ENCODE results near the gene PLA2G4B. TPM values are rescaled to one million over a fixed set of nuclear protein-coding genes. Genes with fewer than 3 reads are reported as not detected.

Gene PLA2G4B
- total RNA-seq, 1 donor from 2014 or later: 6.9 TPM

DNA sequence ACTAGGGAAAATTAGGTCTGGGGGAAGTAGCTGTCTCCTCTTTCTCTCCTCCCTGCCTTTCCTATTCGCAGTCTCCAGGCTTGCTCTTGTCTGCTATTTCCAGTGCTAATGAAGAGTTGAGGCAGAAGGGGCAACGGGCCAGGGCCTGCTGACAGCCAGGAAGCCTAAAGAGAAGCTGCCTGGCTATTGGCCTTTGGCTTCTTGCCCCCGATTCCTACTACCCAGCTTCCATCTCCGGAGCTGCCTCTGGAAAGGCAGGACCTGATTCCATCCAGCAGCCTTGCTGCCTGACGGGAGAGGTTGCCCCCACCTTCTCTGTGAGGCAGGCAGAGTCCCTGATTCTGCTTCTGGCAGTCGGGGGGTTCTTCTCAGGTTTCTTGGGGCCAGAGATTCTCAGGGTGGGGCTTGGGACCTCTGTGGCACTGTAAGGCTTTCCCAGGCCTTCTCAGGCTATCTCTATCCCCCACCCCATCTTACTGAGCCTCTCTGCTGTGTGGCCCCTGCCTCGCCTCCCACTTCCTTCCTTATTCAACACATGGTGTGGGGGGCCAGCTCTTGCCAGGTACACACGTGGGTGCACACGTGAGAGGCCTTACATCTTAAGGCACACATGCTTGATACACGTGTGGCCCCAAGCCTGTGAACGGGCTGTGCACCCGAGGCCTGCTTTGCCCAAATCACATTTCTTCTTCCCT is 29.0 kb upstream of the PLA2G4B start:
- Mint-ChIP-seq H3K27ac (ENCODE audit: unreplicated experiment) (no peak overlapping the region), H3K4me3 (ENCODE audit: unreplicated experiment) (no peak overlapping the region), H3K27me3 (ENCODE audit: unreplicated experiment) (no peaks in the 10 kb centered on the region), H3K36me3 (ENCODE audit: unreplicated experiment) (peaks cover 7% of the 10 kb centered on the region), H3K4me1 (ENCODE audit: unreplicated experiment) (peaks cover 20% of the 10 kb centered on the region), H3K9me3 (ENCODE audit: unreplicated experiment) (no peaks in the 10 kb centered on the region)
- DNase-seq (ENCODE audit: extremely low spot score, unreplicated experiment): no peak
- TF ChIP-seq CTCF (IDR thresholded peaks at IDR 0.05): no peak

- H3K36me3 Mint-ChIP-seq (ENCODE audit: unreplicated experiment): peaks cover 13% of the 10 kb centered on the region
- H3K4me1 Mint-ChIP-seq (ENCODE audit: unreplicated experiment): peaks cover 12% of the 10 kb centered on the region
- TF ChIP-seq CTCF (IDR thresholded peaks at IDR 0.05): no peak
- no peak overlapping the region for H3K4me3 Mint-ChIP-seq (ENCODE audit: unreplicated experiment)
- H3K27me3 Mint-ChIP-seq (ENCODE audit: unreplicated experiment): no peaks in the 10 kb centered on the region
- no peak overlapping the region for H3K27ac Mint-ChIP-seq (ENCODE audit: unreplicated experiment)
- no peaks in the 10 kb centered on the region for H3K9me3 Mint-ChIP-seq (ENCODE audit: unreplicated experiment)
- no peak for DNase-seq (ENCODE audit: extremely low spot score, unreplicated experiment)
These were observed 27.8 kb upstream of the PLA2G4B start for GRCh38 chr15:41810651-41811431.

GRCh38 chr15:41811432-41812195 is 27.0 kb upstream of the PLA2G4B start:
- Mint-ChIP-seq H3K4me1 (ENCODE audit: unreplicated experiment) (peaks cover 5% of the 10 kb centered on the region), H3K9me3 (ENCODE audit: unreplicated experiment) (no peaks in the 10 kb centered on the region), H3K36me3 (ENCODE audit: unreplicated experiment) (peaks cover 15% of the 10 kb centered on the region), H3K27ac (ENCODE audit: unreplicated experiment) (no peak overlapping the region), H3K27me3 (ENCODE audit: unreplicated experiment) (no peaks in the 10 kb centered on the region), H3K4me3 (ENCODE audit: unreplicated experiment) (no peak overlapping the region)
- TF ChIP-seq CTCF (IDR thresholded peaks at IDR 0.05): peak; percentile 88
- peak; percentile 92 for DNase-seq (ENCODE audit: extremely low spot score, unreplicated experiment)

DNA sequence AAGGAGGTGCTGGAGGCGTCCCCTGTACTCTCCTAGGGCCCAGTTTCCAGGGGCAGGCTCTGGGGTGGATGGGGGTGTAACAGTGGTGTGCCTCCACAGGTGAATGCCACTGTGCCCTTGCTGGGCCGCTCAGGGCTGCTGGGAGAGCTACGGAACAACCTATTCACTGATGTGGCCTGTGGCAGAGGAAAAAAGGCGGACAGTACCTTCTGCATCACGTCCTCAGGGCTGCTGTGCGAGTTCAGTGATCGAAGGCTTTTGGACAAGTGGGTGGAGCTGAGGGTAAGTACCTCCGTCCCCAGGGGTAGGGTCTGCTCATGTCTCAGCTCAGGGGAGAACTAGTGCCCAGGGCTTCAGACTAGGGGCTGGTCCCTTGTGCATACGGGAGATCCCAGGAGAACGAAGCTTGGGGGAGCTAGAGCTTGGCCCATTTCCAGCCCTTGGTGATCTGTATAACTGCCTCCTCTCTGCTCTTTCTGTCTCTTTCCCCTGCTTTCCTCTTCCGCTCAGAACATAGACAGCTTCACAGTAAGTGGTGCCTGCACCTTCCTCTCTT is 25.7 kb upstream of the PLA2G4B start:
- Mint-ChIP-seq H3K9me3 (ENCODE audit: unreplicated experiment) (no peaks in the 10 kb centered on the region), H3K4me1 (ENCODE audit: unreplicated experiment) (peaks cover 1% of the 10 kb centered on the region)
- no peak for DNase-seq (ENCODE audit: extremely low spot score, unreplicated experiment)

More for the DNA sequence above, 25.7 kb upstream of the PLA2G4B start:
- Mint-ChIP-seq H3K27me3 (ENCODE audit: unreplicated experiment) (no peaks in the 10 kb centered on the region), H3K4me3 (ENCODE audit: unreplicated experiment) (no peak overlapping the region), H3K36me3 (ENCODE audit: unreplicated experiment) (peaks cover 26% of the 10 kb centered on the region), H3K27ac (ENCODE audit: unreplicated experiment) (no peak overlapping the region)
- no peak for TF ChIP-seq CTCF (IDR thresholded peaks at IDR 0.05)
